Right cardiac atrium (tissue), 5 donors: ENCODE data around the gene ARHGAP6. TPM values are rescaled to one million over a fixed set of nuclear protein-coding genes. Genes with fewer than 3 reads are reported as not detected.

Experiments used
- ATAC-seq, 2 donors: fragments of 200-7000 bp; cut with Tn5 transposase; one replicate each; pipeline versions ENCODE4 v1.8.0 to v1.9.1; 2020; ENCODE audit warnings: moderate library complexity in 2 of 2, mild to moderate bottlenecking in 1 of 2
- DNase-seq, 3 donors: peaks; one replicate each; pipeline ENCODE4 v3.0.0-alpha.2; 2020
- H3K27ac ChIP-seq: one replicate; pipeline ENCODE4 v1.5.1; 2013; ENCODE audit warnings: mild to moderate bottlenecking, low read length, control low read depth, moderate library complexity
- H3K27me3 ChIP-seq: one replicate; pipeline ENCODE4 v1.6.1; 2013; ENCODE audit not compliant: control insufficient read depth, insufficient read depth
- H3K4me1 ChIP-seq: one replicate; pipeline ENCODE4 v1.6.1; 2013; ENCODE audit warnings: low read length; ENCODE audit not compliant: control insufficient read depth, insufficient read depth
- H3K4me3 ChIP-seq: one replicate; pipeline ENCODE4 v1.5.1; 2013; ENCODE audit warnings: low read length, control low read depth
- H3K9me3 ChIP-seq: one replicate; pipeline ENCODE4 v1.6.1; 2013; ENCODE audit warnings: low read length; ENCODE audit not compliant: control insufficient read depth
- WGBS: extraction: QIAGEN DNeasy Blood & Tissue Kit; methylation state at CpG from one replicate; pipeline ENCODE4 v1.1.7; 2013; 5-methylcytosine and 5-hydroxymethylcytosine counted together
- intact Hi-C, 4 donors: fragments of 100-400 bp; cut with DNase I; formaldehyde crosslinking; loops; one replicate each; pipeline versions ENCODE4 v1.11.0 to v1.14.0; 2022 to 2023
- polyA plus RNA-seq: library from polyadenylated mRNA; stranded (reverse); fragments of 200-250 nt; gene quantifications from one replicate; pipeline ENCODE4 v1.2.3, GENCODE V29; 2013
- total RNA-seq, 4 donors: library from RNA; stranded (reverse); fragmentation: NEBNext Ultra II Directional; extraction: Animal tissue kit (Norgen Biotek cat#: 25700); gene quantifications; one replicate each; pipeline ENCODE4 v1.2.1, GENCODE V29; 2021
- donor health status: healthy with polysubstance abuse.
- donor health status: DM: no; HTN: yes; CAD: no.
- donor health status: DM: no; HTN: no; CAD: no.
- donor health status: DM: no; HTN: yes; CAD: no; lungs with severe emphysema.
- donor health status: DM: yes; HTN: yes; CAD: no.

Gene ARHGAP6
- total and polyA plus RNA-seq, 5 donors, result 2.3 to 4.5 (median 3.1) TPM

GRCh38 chrX:11117745-11118144 lies 548.0 kb downstream of the ARHGAP6 start:
- no peak for ATAC-seq
- Histone ChIP-seq H3K27me3 (no peaks in the 10 kb centered on the region), H3K27ac (no peak overlapping the region), H3K4me1 (no peaks in the 10 kb centered on the region), H3K9me3 (no peaks in the 10 kb centered on the region), H3K4me3 (no peak overlapping the region)
- WGBS, result 93% methylated on average over 3 of the region's 3 CpGs
- intact Hi-C loops, result no loop called here
- no peak for DNase-seq

GRCh38 chrX:11113731-11114130 lies 552.0 kb downstream of the ARHGAP6 start:
- peak in 1 of 3 donors; percentile 12 for DNase-seq
- H3K4me3 ChIP-seq, result no peak overlapping the region
- intact Hi-C loops, result no loop called here
- no peaks in the 10 kb centered on the region for H3K9me3 ChIP-seq
- ATAC-seq, result no peak
- H3K4me1 ChIP-seq, result peaks cover 1% of the 10 kb centered on the region
- peak overlapping the region; percentile 10 for H3K27ac ChIP-seq
- H3K27me3 ChIP-seq, result no peaks in the 10 kb centered on the region

GRCh38 chrX:11111947-11112346 lies 553.8 kb downstream of the ARHGAP6 start:
- H3K4me1 ChIP-seq, result peaks cover 1% of the 10 kb centered on the region
- no peaks in the 10 kb centered on the region for H3K27me3 ChIP-seq
- DNase-seq, result no peak
- intact Hi-C loops, result no loop called here
- peak overlapping the region; percentile 52 for H3K4me3 ChIP-seq
- H3K27ac ChIP-seq, result peak overlapping the region; percentile 10
- ATAC-seq, result no peak
- WGBS, result 36% methylated on average over 9 of the region's 9 CpGs
- no peaks in the 10 kb centered on the region for H3K9me3 ChIP-seq

- Histone ChIP-seq H3K27me3 (no peaks in the 10 kb centered on the region), H3K27ac (peak within 1 kb of the TSS; percentile 60), H3K9me3 (no peaks in the 10 kb centered on the region), H3K4me3 (peak within 1 kb of the TSS; percentile 52), H3K4me1 (peaks cover 1% of the 10 kb centered on the region)
- intact Hi-C loops, result no loop called here
- DNase-seq (peak; percentile 85 to 94 (median 94)), ATAC-seq (peak; percentile 98 to 99)
- under 1% methylated on average over 57 of the region's 58 CpGs for WGBS
Observed at GRCh38 chrX:11111037-11111851, 554.5 kb downstream of the ARHGAP6 start, which contains the start of gene HCCS. Gene HCCS (plus strand): TSS chrX:11111332. CDS start chrX:11112061, 729 bp downstream.

- intact Hi-C loops, result no loop called here
- DNase-seq (no peak), ATAC-seq (no peak)
- Histone ChIP-seq H3K9me3 (no peaks in the 10 kb centered on the region), H3K27ac (no peak overlapping the region), H3K4me1 (peaks cover 1% of the 10 kb centered on the region), H3K27me3 (no peaks in the 10 kb centered on the region), H3K4me3 (no peak overlapping the region)
- WGBS, result 92% methylated on average over 2 of the region's 2 CpGs
Observed at GRCh38 chrX:11109968-11110367, 555.8 kb downstream of the ARHGAP6 start.

- no peaks in the 10 kb centered on the region for H3K9me3 ChIP-seq
- H3K27me3 ChIP-seq, result no peaks in the 10 kb centered on the region
- DNase-seq (no peak), ATAC-seq (no peak)
- H3K4me3 ChIP-seq, result no peak overlapping the region
- H3K4me1 ChIP-seq, result peaks cover 1% of the 10 kb centered on the region
- WGBS, result 89% methylated on average over 4 of the region's 4 CpGs
- intact Hi-C loops, result no loop called here
- H3K27ac ChIP-seq, result no peak overlapping the region
Observed at GRCh38 chrX:11108253-11108941, 557.3 kb downstream of the ARHGAP6 start.

GRCh38 chrX:11105080-11105479 lies 560.6 kb downstream of the ARHGAP6 start:
- 94% methylated on average over 4 of the region's 4 CpGs for WGBS
- no peak overlapping the region for H3K27ac ChIP-seq

GRCh38 chrX:11103751-11104150 lies 562.0 kb downstream of the ARHGAP6 start:
- no peaks in the 10 kb centered on the region for H3K27me3 ChIP-seq
- ATAC-seq, result no peak
- no peak overlapping the region for H3K4me3 ChIP-seq
- no peaks in the 10 kb centered on the region for H3K9me3 ChIP-seq
- WGBS, result 94% methylated on average over 2 of the region's 2 CpGs
- no peak for DNase-seq
- intact Hi-C loops, result no loop called here
- no peaks in the 10 kb centered on the region for H3K4me1 ChIP-seq
- no peak overlapping the region for H3K27ac ChIP-seq

More at GRCh38 chrX:11105080-11105479, 560.6 kb downstream of the ARHGAP6 start:
- Histone ChIP-seq H3K4me3 (no peak overlapping the region), H3K27me3 (no peaks in the 10 kb centered on the region), H3K9me3 (no peaks in the 10 kb centered on the region), H3K4me1 (no peaks in the 10 kb centered on the region)
- ATAC-seq (no peak), DNase-seq (no peak)
- intact Hi-C loops, result no loop called here

- Histone ChIP-seq H3K27me3 (no peaks in the 10 kb centered on the region), H3K4me3 (no peak overlapping the region), H3K4me1 (no peaks in the 10 kb centered on the region), H3K27ac (no peak overlapping the region), H3K9me3 (no peaks in the 10 kb centered on the region)
- ATAC-seq (no peak), DNase-seq (no peak)
- intact Hi-C loops, result no loop called here
- WGBS, result 95% methylated on average over 3 of the region's 3 CpGs
Observed at GRCh38 chrX:11103006-11103405, 562.7 kb downstream of the ARHGAP6 start.

- ATAC-seq (peak; percentile 43 to 64), DNase-seq (peak in 2 of 3 donors; percentile 13 to 54)
- Histone ChIP-seq H3K27ac (no peak overlapping the region), H3K4me3 (no peak overlapping the region), H3K9me3 (no peaks in the 10 kb centered on the region), H3K4me1 (no peaks in the 10 kb centered on the region), H3K27me3 (no peaks in the 10 kb centered on the region)
- intact Hi-C loops, result no loop called here
- 28% methylated on average over 10 of the region's 10 CpGs for WGBS
Observed at GRCh38 chrX:11100281-11101035, 565.3 kb downstream of the ARHGAP6 start.

GRCh38 chrX:11099465-11099864 lies 566.3 kb downstream of the ARHGAP6 start:
- no peaks in the 10 kb centered on the region for H3K27me3 ChIP-seq
- no peak overlapping the region for H3K27ac ChIP-seq
- no peak for ATAC-seq
- H3K4me3 ChIP-seq, result no peak overlapping the region
- DNase-seq, result no peak
- intact Hi-C loops, result no loop called here
- no peaks in the 10 kb centered on the region for H3K4me1 ChIP-seq
- no peaks in the 10 kb centered on the region for H3K9me3 ChIP-seq
